KBM-7 (cell line): ENCODE measurements around the gene ARID5B.
A peak's percentile ranks its signal among the peaks of the same experiment; 100 is the strongest.
"Not testable (repeated sequence)": the region's sequence is repeated elsewhere in the genome, so short reads cannot be mapped to it uniquely, and the experiment has no call there.

Experiments used
- DNase-seq: peaks from one replicate; pipeline ENCODE4 v3.0.0-alpha.2; 2015
- in situ Hi-C: fragments of 300-500 bp; cut with MboI; formaldehyde crosslinking; loops from 2 replicates; pipeline ENCODE4 v1.14.3; 2020; ENCODE audit warnings: low sequenced_read_pairs, low pct_unique_long_range_greater_than_20kb, mixed read lengths

ARID5B gene

DNA sequence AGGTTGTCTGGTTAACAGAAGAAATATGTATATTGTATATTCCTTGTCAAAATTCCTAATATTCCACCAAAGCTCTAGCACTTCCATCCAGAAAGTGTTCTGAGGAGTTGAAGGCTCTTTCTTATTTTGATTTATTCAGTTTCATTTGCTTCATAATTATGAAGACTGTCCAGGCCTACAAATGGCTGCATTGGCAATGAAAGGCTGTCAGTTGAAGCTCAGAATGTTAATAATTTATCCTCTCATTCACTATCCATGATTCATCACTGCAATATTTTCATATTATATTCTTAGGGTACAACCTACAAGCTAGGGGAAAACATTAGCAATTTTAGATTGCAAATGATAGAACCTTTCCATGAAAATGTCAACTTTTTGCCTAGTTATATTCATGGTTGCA lies 57.3 kb downstream of the ARID5B start:
- DNase-seq: no peak
- in situ Hi-C loops: no loop called here

DNA sequence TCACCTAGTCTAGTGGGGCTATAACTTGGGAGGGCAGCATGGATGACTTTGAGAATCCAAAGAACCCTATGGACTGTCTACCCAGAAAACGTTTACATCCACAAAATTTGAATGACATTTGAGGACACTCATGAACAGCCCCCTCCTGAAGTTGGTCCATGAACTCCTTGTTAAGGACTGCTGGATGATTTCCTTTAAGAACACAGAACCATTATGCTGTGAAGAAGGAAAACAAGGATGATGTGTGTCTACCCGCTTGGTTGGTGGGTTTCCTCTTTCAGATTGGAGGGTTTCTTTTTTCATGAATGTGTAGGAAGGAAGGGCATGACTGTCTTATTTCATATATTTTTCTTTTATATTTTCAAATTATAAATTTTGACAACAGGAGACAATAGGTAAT lies 58.3 kb downstream of the ARID5B start:
- DNase-seq: no peak
- in situ Hi-C loops: no loop called here

GRCh38 chr10:61960396-61961120 lies 59.1 kb downstream of the ARID5B start:
- in situ Hi-C loops: no loop called here
- DNase-seq: no peak

GRCh38 chr10:61961278-61961677 lies 59.8 kb downstream of the ARID5B start:
- DNase-seq: no peak
- in situ Hi-C loops: no loop called here

DNA sequence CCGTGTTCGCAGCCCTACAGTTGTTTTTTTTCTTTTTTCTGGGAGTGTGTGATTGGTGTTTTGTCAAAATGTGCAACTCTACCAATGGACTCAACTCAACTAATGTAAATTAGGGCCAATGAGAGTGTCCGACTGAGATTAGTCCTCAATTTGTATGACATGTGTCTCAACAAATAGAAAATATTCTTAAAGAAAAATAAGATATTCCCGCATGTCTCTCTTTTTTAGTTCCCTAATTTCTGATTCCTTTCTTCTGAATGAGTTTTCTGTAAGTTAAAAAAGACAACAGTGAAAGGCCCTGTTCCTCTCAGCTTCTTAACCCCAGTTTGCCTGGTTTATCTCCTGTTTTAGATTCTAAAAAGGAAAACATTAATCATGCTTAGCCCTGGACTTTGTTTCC lies 61.5 kb downstream of the ARID5B start:
- in situ Hi-C loops: no loop called here
- DNase-seq: no peak

- in situ Hi-C loops: no loop called here
- no peak for DNase-seq
Observed at GRCh38 chr10:61963669-61964058, 62.2 kb downstream of the ARID5B start.

- in situ Hi-C loops: no loop called here
- no peak for DNase-seq
Observed at GRCh38 chr10:61964059-61964709, 62.7 kb downstream of the ARID5B start.

DNA sequence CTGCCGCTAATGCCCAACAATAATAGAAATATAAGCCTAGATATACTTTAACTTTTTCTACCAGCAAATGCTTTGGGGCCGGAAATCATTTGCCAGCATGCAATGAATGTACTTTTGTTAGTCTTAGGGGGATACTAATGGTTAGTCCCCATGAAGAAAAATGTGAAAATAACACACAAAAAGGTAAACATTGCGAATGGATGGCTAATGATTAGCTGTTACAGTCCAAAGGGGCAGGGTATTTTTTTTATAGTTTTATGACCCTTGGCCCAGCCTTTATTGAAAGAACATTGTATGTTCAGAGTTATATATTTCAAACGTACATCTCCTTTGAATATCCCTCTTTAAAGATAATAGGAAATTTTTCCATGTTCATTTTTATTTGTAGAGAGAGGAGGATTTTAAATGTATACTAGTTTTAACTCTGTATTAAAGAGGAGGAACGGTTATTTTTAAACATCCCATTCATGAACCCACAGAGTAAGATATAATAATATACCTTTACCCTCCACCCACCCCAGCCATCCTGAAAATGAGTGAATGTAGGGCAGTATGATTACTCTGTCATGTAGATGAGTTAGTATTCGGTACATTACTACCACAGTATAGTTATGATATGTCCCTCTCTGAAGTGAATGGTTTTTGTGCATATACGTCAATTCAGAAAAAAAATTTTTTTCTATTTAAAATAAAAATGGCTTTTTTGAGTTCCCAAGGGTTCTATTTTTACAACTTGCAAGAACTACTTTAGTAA lies 63.6 kb downstream of the ARID5B start:
- DNase-seq: no peak
- in situ Hi-C loops: no loop called here

- in situ Hi-C loops: no loop called here
Observed at GRCh38 chr10:61965703-61966395, 64.3 kb downstream of the ARID5B start.

DNA sequence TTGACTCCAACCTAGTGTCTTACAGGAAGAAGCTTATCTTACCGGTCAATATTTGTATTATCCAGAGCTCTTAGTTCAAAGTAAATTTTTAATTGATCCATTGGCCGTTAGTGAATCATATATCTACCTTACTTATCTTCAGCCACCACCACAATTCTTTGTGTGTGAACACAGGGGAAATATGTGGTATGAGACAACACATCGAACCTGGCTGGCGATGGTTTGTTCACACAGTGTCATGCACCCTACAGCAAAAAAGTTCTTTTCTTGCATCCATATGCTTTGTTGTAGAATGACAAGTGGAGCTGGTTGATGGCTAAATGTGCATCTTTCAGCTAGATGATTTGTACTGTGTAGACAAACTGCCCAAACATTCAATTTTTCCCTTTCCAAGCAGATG lies 65.8 kb downstream of the ARID5B start:
- in situ Hi-C loops: no loop called here
- no peak for DNase-seq

More at GRCh38 chr10:61965703-61966395, 64.3 kb downstream of the ARID5B start:
- no peak for DNase-seq

DNA sequence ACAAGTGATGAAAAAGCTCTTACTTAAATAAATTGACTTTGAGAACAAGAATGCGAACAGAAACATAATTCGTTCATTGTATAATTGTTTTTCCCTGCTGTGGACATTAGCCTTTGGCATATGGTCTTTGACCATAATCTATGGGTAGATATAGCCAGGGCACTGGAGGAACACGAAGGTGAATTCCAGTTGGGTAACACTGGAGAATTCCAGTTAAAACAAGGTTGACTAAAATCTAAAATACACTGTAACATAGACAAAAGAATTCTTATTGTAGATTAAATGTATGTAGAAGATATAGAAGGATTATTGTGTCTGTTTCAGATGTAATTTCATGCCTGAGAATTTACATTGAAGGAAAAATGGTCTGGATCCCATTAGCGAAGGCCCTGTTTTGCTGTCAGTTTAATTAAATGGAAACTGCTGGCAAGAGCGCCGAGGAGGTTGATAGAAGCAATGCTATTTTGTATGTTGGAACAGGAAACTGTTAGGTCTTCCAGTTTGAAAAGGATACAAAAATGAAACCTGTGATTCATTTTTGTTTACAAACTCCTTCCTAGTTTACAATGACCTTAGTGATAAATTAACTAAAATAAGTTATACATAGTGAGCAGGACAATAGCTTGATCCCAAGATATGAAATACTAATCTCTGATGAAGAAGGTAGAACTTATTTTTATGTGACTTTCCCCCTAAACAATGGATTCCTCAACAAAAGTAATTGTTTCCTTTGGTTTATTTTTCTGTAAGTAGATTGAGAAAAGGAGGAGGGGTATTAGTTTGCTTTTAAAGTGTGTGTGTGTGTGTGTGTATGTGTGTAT lies 68.9 kb downstream of the ARID5B start:
- no peak for DNase-seq
- in situ Hi-C loops: no loop called here

- in situ Hi-C loops: no loop called here
- no peak for DNase-seq
Observed at GRCh38 chr10:61971003-61971325, 69.5 kb downstream of the ARID5B start.

DNA sequence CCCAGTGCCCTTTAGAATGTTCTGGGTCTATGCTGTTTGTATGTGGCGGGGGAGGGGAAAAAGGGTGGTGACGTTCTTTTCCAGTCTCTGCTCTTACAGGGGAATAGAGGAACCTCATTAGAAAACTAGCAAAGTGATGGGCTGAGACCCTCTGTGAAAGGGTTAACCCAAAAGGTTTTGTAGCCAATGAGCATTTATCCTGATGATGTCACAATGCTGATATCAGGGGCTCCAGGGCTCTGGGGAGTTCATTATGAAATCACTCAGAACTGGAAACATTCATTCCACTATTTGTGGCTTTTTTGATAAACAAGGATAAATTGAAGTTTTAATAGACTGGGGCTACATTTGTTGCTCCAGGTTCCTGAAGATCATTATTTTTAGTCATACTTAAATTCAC lies 71.7 kb downstream of the ARID5B start:
- in situ Hi-C loops: no loop called here
- DNase-seq: peak; percentile 21

- no peak for DNase-seq
- in situ Hi-C loops: no loop called here
Observed at GRCh38 chr10:61973906-61974305, 72.4 kb downstream of the ARID5B start.

- DNase-seq: peak; percentile 20
- in situ Hi-C loops: no loop called here
Observed at GRCh38 chr10:61974601-61975390, 73.3 kb downstream of the ARID5B start.

GRCh38 chr10:61975391-61975932 lies 74.0 kb downstream of the ARID5B start:
- peak; percentile 18 for DNase-seq
- in situ Hi-C loops: no loop called here

DNA sequence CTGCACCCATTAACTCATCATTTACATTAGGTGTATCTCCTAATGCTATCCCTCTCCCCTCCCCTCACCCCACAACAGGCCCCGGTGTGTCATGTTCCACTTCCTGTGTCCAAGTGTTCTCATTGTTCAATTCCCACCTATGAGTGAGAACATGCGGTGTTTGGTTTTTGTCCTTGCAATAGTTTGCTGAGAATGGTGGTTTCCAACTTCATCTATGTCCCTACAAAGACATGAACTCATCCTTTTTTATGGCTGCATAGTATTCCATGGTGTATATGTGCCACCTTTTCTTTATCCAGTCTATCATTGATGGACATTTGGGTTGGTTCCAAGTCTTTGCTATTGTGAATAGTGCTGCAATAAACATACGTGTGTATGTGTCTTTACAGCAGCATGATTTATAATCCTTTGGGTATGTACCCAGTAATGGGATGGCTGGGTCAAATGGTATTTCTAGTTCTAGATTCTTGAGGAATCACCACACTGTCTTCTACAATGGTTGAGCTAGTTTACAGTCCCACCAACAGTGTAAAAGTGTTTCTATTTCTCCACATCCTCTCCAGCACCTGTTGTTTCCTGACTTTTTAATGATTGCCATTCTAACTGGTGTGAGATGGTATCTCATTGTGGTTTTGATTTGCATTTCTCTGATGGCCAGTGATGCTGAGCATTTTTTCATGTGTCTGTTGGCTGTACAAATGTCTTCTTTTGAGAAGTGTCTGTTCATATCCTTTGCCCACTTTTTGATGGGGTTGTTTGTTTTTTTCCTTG lies 75.6 kb downstream of the ARID5B start:
- DNase-seq, in situ Hi-C loops: not testable (repeated sequence)
